WI38 (cell line): ENCODE results near the gene KLHL33.

Source experiments
- H3K4me3 ChIP-seq: 2 replicates; pipeline ENCODE4 v1.5.1; 2011; ENCODE audit warnings: low read depth, mild to moderate bottlenecking, control low read depth, low read length
- TF ChIP-seq, protein P1 (sequence below): IDR thresholded peaks from 2 replicates; pipeline ENCODE4 v1.5.1; 2012; ENCODE audit warnings: low read depth, mild to moderate bottlenecking, control low read depth, low read length

Gene KLHL33

GRCh38 chr14:20441461-20441860 is 5.5 kb upstream of the KLHL33 start:
- TF ChIP-seq, protein P1, sequence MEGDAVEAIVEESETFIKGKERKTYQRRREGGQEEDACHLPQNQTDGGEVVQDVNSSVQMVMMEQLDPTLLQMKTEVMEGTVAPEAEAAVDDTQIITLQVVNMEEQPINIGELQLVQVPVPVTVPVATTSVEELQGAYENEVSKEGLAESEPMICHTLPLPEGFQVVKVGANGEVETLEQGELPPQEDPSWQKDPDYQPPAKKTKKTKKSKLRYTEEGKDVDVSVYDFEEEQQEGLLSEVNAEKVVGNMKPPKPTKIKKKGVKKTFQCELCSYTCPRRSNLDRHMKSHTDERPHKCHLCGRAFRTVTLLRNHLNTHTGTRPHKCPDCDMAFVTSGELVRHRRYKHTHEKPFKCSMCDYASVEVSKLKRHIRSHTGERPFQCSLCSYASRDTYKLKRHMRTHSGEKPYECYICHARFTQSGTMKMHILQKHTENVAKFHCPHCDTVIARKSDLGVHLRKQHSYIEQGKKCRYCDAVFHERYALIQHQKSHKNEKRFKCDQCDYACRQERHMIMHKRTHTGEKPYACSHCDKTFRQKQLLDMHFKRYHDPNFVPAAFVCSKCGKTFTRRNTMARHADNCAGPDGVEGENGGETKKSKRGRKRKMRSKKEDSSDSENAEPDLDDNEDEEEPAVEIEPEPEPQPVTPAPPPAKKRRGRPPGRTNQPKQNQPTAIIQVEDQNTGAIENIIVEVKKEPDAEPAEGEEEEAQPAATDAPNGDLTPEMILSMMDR, result no peak
- H3K4me3 ChIP-seq, result no peak overlapping the region

DNA sequence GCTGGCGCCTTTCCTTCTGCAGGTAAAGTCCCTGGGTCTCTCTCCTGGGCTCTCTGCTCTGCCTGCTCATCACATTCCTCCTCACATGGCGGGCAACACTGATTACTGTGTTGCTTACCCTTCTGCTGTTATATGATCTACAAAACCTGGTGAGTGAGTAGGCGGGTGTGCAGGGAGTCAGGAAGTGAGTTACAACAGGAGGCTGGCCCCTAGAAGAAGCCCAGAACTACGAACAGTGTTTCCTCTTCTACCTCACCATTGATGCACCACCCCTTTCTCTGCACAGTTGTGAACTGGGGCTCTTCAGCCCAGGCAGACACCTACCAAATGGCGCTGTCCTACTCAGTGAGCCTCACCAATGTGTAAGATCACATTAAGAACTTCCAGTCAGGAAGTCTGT is 4.9 kb upstream of the KLHL33 start:
- TF ChIP-seq, protein P1, result no peak
- H3K4me3 ChIP-seq, result no peak overlapping the region

DNA sequence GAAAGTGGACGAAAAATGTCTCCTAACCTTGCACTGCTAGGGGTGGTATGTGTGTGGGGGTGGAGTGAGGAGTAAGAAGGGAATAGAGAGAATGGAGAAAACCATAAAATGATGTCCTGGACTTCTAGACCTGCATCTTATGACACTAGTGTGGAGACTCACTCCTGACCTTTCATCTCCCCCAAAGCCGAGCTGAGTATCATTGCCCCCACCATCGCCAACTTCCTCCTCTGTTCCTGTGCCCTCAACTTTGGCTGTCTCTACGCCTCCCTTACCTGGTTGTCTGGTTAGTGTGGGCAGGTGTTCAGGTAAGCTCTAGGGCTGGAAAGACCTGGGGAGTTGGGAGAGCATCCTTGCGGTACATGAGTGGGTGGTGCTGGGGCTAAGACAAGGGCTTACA is 4.5 kb upstream of the KLHL33 start:
- TF ChIP-seq, protein P1, result no peak
- no peak overlapping the region for H3K4me3 ChIP-seq

DNA sequence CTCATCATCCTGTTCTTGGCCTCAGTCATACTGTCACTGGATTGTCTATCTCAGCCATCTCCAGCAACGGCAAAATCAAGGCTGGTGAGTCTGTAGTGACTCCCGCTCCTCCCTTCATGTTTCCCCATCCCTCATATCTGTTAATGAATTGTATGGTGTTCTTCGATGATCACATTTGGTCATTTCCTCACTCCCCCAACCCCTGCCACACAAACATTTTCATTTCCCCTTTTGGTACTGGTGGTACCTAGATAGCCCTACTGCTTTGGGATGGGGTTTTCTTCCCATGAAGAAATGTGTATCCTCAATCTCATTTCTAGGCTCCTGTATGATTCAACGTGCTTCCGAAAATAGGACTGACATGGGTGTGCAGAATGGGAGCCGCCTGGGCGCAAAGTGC is 2.7 kb upstream of the KLHL33 start:
- TF ChIP-seq, protein P1, result no peak
- no peak overlapping the region for H3K4me3 ChIP-seq

DNA sequence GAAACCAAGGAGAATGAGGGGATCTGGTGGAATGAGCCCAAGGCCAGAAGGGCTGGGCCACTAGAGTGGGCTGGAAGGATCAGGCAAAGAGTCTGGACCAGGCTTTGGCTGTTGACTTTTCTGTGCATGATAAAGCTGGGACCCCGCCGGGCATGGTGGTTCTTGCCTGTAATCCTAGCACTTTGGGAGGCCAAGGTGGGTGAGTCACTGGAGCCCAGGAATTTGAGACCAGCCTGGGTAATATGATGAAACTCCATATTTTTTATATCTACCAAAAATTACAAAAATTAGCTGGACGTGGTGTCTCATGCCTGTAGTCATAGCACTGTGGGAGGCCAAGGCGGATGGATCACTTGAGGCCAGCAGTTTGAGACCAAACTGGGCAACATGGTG is 393 bp upstream of the KLHL33 start:
- TF ChIP-seq, protein P1, result no peak
- no peak overlapping the region for H3K4me3 ChIP-seq

DNA sequence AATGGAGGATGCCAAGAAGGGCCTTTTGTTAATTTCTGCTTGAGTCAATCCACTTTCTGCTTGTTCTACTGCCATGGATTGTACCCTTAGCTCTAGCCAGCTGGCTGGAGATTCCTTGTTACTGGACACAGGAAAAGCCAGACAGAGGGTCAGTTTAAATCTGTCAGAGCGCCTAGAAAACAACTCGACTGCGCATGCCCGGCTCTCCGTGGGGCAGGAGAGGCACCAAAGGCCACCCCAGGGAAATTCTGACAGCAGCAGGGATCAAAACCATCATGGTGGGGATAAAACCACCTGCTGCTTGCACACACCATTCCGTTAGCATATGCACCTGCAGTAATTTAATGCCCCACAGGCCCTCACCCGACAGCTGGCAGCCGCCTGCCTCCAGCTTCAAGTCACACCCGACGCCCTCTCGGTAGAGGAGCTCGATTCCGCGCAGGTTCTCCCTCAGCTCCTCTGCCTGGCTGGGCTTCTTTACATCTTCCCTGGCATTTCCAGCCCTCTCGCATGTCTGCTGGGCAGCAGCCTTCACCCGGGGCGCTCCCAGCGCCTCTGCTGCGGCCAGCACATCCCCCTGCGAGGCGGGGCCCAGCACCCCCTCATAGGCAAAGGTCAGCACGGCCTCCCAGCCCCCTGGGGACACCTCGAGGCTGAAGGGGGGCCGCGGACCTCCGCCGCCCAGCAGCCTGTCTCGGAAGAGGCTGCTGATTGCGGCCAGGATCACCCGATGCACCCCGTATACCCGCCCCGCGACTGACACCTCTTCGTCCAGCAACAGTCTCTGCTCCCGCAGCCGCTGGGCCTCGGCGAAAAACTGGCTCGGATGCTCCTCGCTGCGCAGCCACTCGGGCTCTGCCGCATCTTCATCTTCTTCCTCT is 1.0 kb downstream of the KLHL33 start:
- no peak overlapping the region for H3K4me3 ChIP-seq
- TF ChIP-seq, protein P1, result no peak

GRCh38 chr14:20429801-20430669 is 5.9 kb downstream of the KLHL33 start:
- no peak overlapping the region for H3K4me3 ChIP-seq
- TF ChIP-seq, protein P1, result no peak
